Endothelial cell of umbilical vein (primary cell): ENCODE measurements around the gene MACROD2. TPM values are rescaled to one million over a fixed set of nuclear protein-coding genes. Genes with fewer than 3 reads are reported as not detected.

Experiments
- BruUV-seq: library from RNA; stranded (reverse); fragments of 400-500 nt; replicated peaks from 2 replicates; lab custom pipeline; 2021; lab: Mats Ljungman, UMichigan
- CTCF ChIA-PET: fragments of 300-600, 350-600 bp; sonication (Branson Sonifier 250); formaldehyde crosslinking; loops from one replicate; lab custom pipeline; 2021; ENCODE audit warnings: antibody characterized with exemption, inconsistent platforms; lab: Charles Lee
- POLR2A ChIA-PET: fragments of 300-600, 350-600 bp; sonication (Branson Sonifier 250); formaldehyde crosslinking; loops from one replicate; lab custom pipeline; 2021; ENCODE audit warnings: antibody characterized with exemption, inconsistent platforms; lab: Charles Lee
- DNase-seq: peaks from one replicate; pipeline ENCODE4 v3.0.0-alpha.2; 2011; ENCODE audit warnings: low read depth, low spot score
- FAIRE-seq: peaks from 2 replicates; lab custom pipeline; 2011; peaks lifted over from hg19 to GRCh38; lab: Jason Lieb, UNC
- H2AFZ ChIP-seq: 2 replicates; pipeline ENCODE4 v1.6.0; 2012; ENCODE audit warnings: low read depth, low read length, control low read depth, inconsistent platforms
- H3K27ac ChIP-seq: 2 replicates; pipeline ENCODE4 v1.5.1; 2011; ENCODE audit warnings: low read depth, mild to moderate bottlenecking, control low read depth, low read length, moderate library complexity; ENCODE audit not compliant: insufficient read depth
- H3K27me3 ChIP-seq, 2 experiments: 2 replicates each; pipeline versions ENCODE4 v1.6.0 to v1.6.1; 2011; ENCODE audit warnings: low read length in 2 of 2, mixed read lengths in 1 of 2; ENCODE audit not compliant: control insufficient read depth in 2 of 2, insufficient read depth in 2 of 2
- H3K36me3 ChIP-seq, 2 experiments: 2 replicates in 1 of 2; 3 replicates in 1 of 2; pipeline ENCODE4 v1.5.1; 2011; ENCODE audit warnings: low read length in 2 of 2, mild to moderate bottlenecking in 1 of 2, moderate library complexity in 1 of 2; ENCODE audit not compliant: control insufficient read depth in 2 of 2, insufficient read depth in 2 of 2; ENCODE audit errors: extremely low read depth in 1 of 2
- H3K4me1 ChIP-seq: 3 replicates; pipeline ENCODE4 v1.5.1; 2011; ENCODE audit warnings: mild to moderate bottlenecking, low read length; ENCODE audit not compliant: control insufficient read depth, insufficient read depth; ENCODE audit errors: extremely low read depth
- H3K4me2 ChIP-seq: 2 replicates; pipeline ENCODE4 v1.6.1; 2011; ENCODE audit warnings: low read length, control low read depth, mixed read lengths; ENCODE audit not compliant: insufficient read depth
- H3K4me3 ChIP-seq, 3 experiments: fragments of 200-600 bp in 1 of 3; sonication (generic), shearing (Covaris generic) in 1 of 3; replicated peaks in 1 of 3; 2 replicates each; pipeline ENCODE4 v1.5.1; 2011 to 2016; ENCODE audit warnings: control low read depth in 3 of 3, low read length in 3 of 3, mild to moderate bottlenecking in 2 of 3, inconsistent platforms in 1 of 3, low read depth in 1 of 3, moderate library complexity in 1 of 3; ENCODE audit not compliant: insufficient read depth in 1 of 3
- H3K79me2 ChIP-seq: 2 replicates; pipeline ENCODE4 v1.6.0; 2012; ENCODE audit warnings: low read length, inconsistent platforms; ENCODE audit not compliant: control insufficient read depth, insufficient read depth
- H3K9ac ChIP-seq: replicated peaks from 2 replicates; pipeline ENCODE3; 2011; ENCODE audit warnings: low read length, control low read depth; ENCODE audit not compliant: insufficient read depth; ENCODE audit errors: extremely low read depth
- H3K9me1 ChIP-seq: replicated peaks from 3 replicates; pipeline ENCODE4 v1.6.0; 2011; ENCODE audit warnings: mild to moderate bottlenecking, low read length; ENCODE audit not compliant: control insufficient read depth, insufficient read depth; ENCODE audit errors: extremely low read depth
- H3K9me3 ChIP-seq: replicated peaks from 2 replicates; pipeline ENCODE4 v1.5.1; 2012; ENCODE audit warnings: low read length, inconsistent platforms; ENCODE audit not compliant: control insufficient read depth, insufficient read depth
- H4K20me1 ChIP-seq: replicated peaks from 2 replicates; pipeline ENCODE3; 2011; ENCODE audit warnings: mild to moderate bottlenecking, low read length; ENCODE audit not compliant: control insufficient read depth, insufficient read depth; ENCODE audit errors: extremely low read depth
- CTCF ChIP-seq, 2 donors: IDR thresholded peaks; 1 replicate in 1 of 2; 2 replicates in 1 of 2; pipeline ENCODE4 v1.5.1; 2011; ENCODE audit warnings: low read length in 2 of 2, mild to moderate bottlenecking in 2 of 2, moderate library complexity in 2 of 2, control low read depth in 1 of 2, inconsistent platforms in 1 of 2, low read depth in 1 of 2; ENCODE audit not compliant: insufficient read depth in 1 of 2; ENCODE audit errors: extremely low read depth in 1 of 2
- EZH2 ChIP-seq: IDR thresholded peaks from 2 replicates; pipeline ENCODE4 v1.6.1; 2012; ENCODE audit warnings: borderline replicate concordance, low read depth, mild to moderate bottlenecking, moderate library complexity, low read length, inconsistent platforms; ENCODE audit not compliant: severe bottlenecking
- FOS ChIP-seq: IDR thresholded peaks from 2 replicates; pipeline ENCODE4 v1.6.1; 2011; ENCODE audit warnings: mild to moderate bottlenecking, low read length, moderate library complexity, borderline replicate concordance; ENCODE audit not compliant: insufficient read depth
- GATA2 ChIP-seq: IDR thresholded peaks from 2 replicates; pipeline ENCODE4 v1.7.0; 2011; ENCODE audit warnings: low read depth, mild to moderate bottlenecking, moderate library complexity, mixed read lengths, low read length; ENCODE audit not compliant: insufficient read length, insufficient read depth
- JUN ChIP-seq: IDR thresholded peaks from 2 replicates; pipeline ENCODE4 v1.6.1; 2011; ENCODE audit warnings: borderline replicate concordance, low read depth; ENCODE audit not compliant: insufficient read length, insufficient read depth
- MAX ChIP-seq: IDR thresholded peaks from 2 replicates; pipeline ENCODE4 v1.6.1; 2011; ENCODE audit not compliant: insufficient read depth, insufficient read length
- MYC ChIP-seq: IDR thresholded peaks from one replicate; pipeline ENCODE4 v1.6.1; 2011; ENCODE audit warnings: mild to moderate bottlenecking, low read depth, low read length
- POLR2AphosphoS5 ChIP-seq: IDR thresholded peaks from 2 replicates; pipeline ENCODE4 v1.6.1; 2012; ENCODE audit warnings: low read depth, mild to moderate bottlenecking, control low read depth, low read length, moderate library complexity; ENCODE audit not compliant: insufficient read depth
- dilution Hi-C: fragments of 300-500 bp; cut with MboI; formaldehyde crosslinking; loops from one replicate; pipeline ENCODE4 v1.15.0; 2019; ENCODE audit warnings: low sequenced_read_pairs; ENCODE audit not compliant: extremely low pct_ligation_motif_present
- intact Hi-C: fragments of 100-400 bp; cut with micrococcal nuclease; formaldehyde crosslinking; loops from one replicate; pipeline ENCODE4 v1.10.0; 2022
- polyA plus RNA-seq, 4 experiments: library from polyadenylated mRNA; depleted of rRNA in 3 of 4; stranded (reverse) in 3 of 4; unstranded in 1 of 4; fragments of >200 nt; gene quantifications; 2 replicates each; pipeline versions ENCODE4 v1.2.1 to v1.2.3, GENCODE V29; 2011 to 2012; ENCODE audit warnings: missing spikeins in 1 of 4
- total RNA-seq: library from RNA; stranded (reverse); gene quantifications from 2 replicates; pipeline ENCODE4 v1.2.3, GENCODE V29; 2021

The MACROD2 gene
- total and polyA plus RNA-seq, 2 donors (not counting 3 experiments of a cell fraction or from before 2014, with no cell fraction given) = 0.11 to 0.73 TPM

- POLR2A ChIA-PET = no interaction called here
- H3K36me3 ChIP-seq = no peaks in the 10 kb centered on the region
- CTCF ChIA-PET = no interaction called here
- no peak overlapping the region for H2AFZ ChIP-seq
- H3K4me1 ChIP-seq = no peaks in the 10 kb centered on the region
- BruUV-seq = no TSS peak
- no peak overlapping the region for H3K4me2 ChIP-seq
- H3K27me3 ChIP-seq = no peaks in the 10 kb centered on the region
- no peak overlapping the region for H3K4me3 ChIP-seq
- no peak for FAIRE-seq
- H4K20me1 ChIP-seq = no peaks in the 10 kb centered on the region
- H3K9ac ChIP-seq = no peak overlapping the region
- no peak overlapping the region for H3K27ac ChIP-seq
- no peaks in the 10 kb centered on the region for H3K9me1 ChIP-seq
- no peaks in the 10 kb centered on the region for H3K79me2 ChIP-seq
- no peak for TF ChIP-seq CTCF (IDR thresholded peaks at IDR 0.05; ENCODE audit: extremely low read depth in 1 of 2, insufficient read depth in 1 of 2, low read depth in 1 of 2, low read length in 2 of 2)
- TF ChIP-seq MYC = no peak
- no peak for TF ChIP-seq FOS
- no peak for TF ChIP-seq JUN
- intact Hi-C loops (no loop called here), dilution Hi-C loops (no loop called here)
- DNase-seq = no peak
- no peaks in the 10 kb centered on the region for H3K9me3 ChIP-seq
These were observed 1997.2 kb downstream of the MACROD2 start for GRCh38 chr20:15992564-15992963.

GRCh38 chr20:16000112-16000511 is 2004.8 kb downstream of the MACROD2 start:
- H3K79me2 ChIP-seq = no peaks in the 10 kb centered on the region
- POLR2A ChIA-PET = no interaction called here
- H3K9ac ChIP-seq = no peak overlapping the region
- dilution Hi-C loops (no loop called here), intact Hi-C loops (no loop called here)
- no peak overlapping the region for H2AFZ ChIP-seq
- H3K9me3 ChIP-seq = peaks cover 1% of the 10 kb centered on the region
- CTCF ChIA-PET = no interaction called here
- FAIRE-seq = no peak
- H3K4me1 ChIP-seq = no peaks in the 10 kb centered on the region
- H3K27ac ChIP-seq = no peak overlapping the region
- H4K20me1 ChIP-seq = no peaks in the 10 kb centered on the region
- no TSS peak for BruUV-seq
- H3K36me3 ChIP-seq = no peaks in the 10 kb centered on the region
- DNase-seq = no peak
- no peak overlapping the region for H3K4me2 ChIP-seq
- no peak overlapping the region for H3K4me3 ChIP-seq
- H3K9me1 ChIP-seq = no peaks in the 10 kb centered on the region
- TF ChIP-seq POLR2AphosphoS5 = no peak
- no peak for TF ChIP-seq EZH2
- TF ChIP-seq CTCF (IDR thresholded peaks at IDR 0.05; ENCODE audit: extremely low read depth in 1 of 2, insufficient read depth in 1 of 2, low read depth in 1 of 2, low read length in 2 of 2) = no peak
- no peak for TF ChIP-seq GATA2
- no peak for TF ChIP-seq MAX
- H3K27me3 ChIP-seq = no peaks in the 10 kb centered on the region
